HG03520 (cell line): Measurements from ENCODE around the gene JADE2.
"Not testable (repeated sequence)": the region's sequence is repeated elsewhere in the genome, so short reads cannot be mapped to it uniquely, and the experiment has no call there.

Experiments
- ATAC-seq: cut with Tn5 transposase; IDR thresholded peaks from one replicate; pipeline ENCODE4 v1.9.1; 2021; ENCODE audit warnings: mild to moderate bottlenecking, moderate library complexity; ENCODE audit not compliant: unreplicated experiment

The JADE2 gene

DNA sequence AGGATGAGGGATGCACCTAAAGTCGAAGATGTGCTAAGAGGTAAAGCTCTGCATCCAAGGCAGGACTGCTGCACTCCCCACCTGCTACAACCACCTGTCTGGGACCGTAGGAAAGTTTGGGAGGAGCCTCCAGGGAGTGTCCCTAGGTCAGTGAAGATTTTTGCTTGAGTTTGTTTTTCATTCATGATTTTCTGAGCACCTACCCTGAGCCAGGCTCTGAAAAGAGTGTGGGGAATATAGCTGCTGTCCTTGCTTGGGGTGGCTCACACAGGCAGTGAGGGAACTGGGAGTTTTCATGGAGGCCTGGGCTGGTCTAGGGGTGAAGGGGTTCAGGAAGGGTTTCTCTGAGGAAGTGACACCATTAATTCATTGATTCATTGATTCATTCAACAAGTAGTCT lies 58.3 kb downstream of the JADE2 start:
- no peak for ATAC-seq

DNA sequence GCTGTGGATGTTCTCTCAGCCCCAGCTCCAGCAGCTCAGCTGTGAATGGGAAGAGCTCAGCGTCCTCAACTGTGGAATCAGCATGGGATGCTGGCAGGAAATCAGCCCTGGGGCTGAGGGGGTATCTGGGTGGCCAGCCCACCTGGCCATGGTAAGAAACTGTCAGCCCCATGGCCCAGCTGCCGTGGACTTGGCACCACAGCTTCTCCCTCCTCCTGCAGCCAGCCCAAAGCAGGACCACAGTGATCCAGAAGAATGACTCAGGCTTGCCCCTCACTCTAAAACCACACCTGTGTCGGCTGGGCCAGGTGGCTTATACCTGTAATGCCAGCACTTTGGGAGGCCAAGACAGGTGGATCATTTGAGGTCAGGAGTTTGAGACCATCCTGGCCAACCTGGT lies 59.2 kb downstream of the JADE2 start:
- no peak for ATAC-seq

DNA sequence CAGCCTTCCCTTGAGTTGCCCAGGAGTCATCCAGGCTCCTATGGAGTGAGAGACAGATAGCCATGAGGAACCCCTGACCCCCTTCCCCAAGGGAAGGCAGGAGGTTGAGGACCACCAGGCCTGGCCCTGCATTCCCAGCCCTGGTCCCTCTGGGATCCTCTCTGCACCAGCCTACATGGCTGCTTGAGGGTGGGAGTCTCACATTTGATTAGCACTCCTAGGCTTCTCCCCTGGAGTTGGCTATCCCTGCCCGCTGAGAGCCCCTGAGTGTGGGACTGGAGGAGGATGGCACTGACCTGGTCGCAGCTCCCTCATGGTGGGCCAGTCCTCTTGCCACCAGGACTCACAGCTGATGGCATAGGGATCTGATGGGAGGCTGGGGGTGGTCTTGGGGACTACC lies 60.5 kb downstream of the JADE2 start:
- ATAC-seq, result no peak

DNA sequence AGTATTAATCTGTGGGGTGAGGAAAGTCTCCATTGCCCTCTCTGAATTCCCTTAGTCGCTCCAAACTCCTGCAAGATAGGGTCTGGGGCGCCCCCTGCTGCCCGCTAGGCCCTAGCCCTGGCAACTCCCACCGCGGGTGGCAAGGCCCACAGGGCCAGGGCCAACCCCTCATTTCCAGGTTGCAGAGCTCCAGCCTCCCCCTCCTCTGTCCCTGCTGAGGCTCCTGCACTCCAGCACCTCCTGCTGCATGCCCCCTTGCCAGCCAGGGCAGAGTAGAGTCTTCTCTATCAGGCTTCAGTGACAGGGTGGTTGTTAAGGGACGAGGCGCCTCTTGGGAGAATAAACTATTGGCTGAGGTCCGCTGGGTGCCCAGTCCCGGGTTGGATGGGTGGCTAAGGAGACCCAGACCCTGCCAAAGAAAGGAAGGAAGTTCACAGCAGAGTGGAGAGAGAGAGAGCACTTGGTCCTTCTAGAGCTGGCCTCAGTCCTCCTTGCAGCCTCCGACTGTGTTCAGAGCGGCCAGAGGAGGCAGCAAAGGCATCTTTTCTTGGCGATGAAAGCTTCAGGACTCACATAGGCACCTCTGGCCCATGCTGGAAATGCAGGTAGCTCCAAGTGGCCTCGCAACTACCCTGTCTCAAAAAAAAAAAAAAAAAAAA lies 61.5 kb downstream of the JADE2 start:
- peak; percentile 77 for ATAC-seq

DNA sequence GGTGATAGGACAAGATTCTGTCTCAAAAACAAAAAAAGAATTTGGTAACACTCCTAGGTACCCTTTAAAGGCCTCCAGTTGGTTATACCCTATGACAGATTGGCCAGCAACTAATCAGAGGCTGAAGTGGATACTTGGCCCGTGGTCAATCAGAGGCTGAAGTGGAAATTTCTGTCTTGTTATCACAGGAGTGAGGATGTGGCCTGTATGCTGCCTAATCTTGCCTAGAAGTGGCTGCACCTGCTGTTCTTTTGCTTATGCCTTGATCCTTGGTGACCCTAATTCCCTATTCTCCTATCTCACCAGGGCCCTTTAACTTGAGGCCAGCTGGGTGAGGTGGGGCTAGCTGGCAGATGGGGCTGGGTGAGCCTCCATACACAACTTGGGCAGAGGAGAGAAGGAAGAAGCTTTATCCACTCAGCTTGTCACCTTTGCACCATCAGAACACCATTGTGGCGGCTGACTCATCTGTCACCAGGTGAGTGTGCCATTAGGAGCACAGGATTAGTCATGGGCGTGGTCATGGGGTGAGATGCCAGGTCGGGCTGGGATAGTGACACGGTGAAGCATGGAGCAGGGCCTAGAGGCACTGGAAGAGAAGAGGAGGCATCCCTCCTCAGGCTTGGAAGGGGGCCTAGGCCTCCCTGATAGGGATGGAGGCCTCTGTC lies 65.7 kb downstream of the JADE2 start:
- ATAC-seq, result no peak

DNA sequence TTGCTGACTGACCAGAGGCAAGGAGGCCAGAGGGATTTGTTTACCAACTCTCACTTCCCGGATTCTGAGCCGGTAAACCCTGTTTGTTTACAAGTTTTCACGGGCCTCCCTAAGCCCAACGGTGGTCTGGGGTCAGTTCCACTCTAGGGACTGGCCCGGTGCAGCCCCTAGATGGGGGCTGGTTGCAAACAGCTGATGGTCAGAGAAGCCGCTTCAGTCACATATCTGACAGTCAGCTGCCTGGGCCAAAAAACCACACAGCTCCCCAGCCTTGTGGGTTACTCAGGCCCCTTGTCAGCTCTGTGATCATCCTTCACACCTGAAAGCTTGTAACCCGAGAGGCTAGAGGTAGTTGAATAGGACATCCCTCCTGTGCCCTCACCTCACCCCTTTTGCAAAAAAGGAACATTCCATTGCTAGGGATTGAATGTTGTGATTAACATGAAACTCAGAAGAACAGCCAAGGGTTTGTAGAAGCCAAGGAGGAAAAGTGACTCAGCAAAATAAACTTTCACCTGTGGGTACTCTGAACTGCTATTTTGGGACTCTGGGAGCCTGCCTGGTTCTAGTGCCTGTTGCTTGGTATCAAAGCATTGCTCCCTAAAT lies 66.8 kb downstream of the JADE2 start:
- ATAC-seq, result no peak

DNA sequence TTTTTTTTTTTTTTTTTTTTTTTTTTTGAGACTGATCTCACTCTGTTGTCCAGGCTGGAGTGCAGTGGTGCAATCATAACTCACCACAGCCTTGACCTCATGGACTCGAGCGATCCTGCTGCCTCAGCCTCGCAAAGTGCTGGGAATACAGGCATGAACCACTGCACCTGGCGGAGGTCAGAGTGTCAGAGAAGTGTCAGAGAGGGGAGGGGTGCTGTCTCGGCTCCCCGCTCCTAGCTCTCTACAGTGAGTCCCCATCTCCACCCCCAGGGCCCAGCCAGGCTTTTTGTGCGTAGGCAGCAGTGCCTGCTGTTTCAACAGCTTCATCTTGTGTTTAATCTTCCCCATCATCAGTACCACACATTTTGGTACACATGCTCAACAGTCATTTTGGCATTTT lies 68.9 kb downstream of the JADE2 start:
- no peak for ATAC-seq

DNA sequence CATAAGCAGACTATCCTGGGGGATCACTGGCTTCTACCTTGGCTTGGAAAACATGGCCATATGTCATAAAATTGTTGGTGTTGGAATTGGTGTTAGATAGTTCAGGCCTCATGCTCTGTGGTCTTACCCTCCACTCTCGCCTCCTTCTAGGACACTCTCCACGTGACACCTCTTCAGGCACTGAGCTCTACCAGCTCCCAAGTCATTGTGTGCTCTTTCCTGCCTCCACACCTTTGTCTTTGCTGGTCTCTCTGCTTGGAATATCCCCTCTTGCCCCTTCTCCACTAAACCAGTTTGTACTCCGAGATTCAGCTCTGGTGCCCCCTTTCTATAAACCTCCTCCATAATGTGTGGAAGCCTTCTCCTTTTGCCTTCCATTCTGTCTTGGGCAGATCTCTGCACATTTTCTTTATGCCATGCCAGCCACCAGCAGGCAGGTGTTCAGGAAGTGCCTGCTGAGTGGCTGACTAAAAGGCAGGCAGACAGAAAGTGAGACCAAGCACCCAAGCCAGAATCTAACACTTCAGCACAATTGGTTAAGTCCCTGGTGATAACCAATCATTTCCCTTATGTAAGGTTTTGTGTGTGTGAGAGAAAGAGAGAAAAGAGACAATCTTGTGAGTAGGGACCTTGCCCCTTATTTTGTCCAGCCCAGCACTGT lies 69.5 kb downstream of the JADE2 start:
- ATAC-seq, result no peak

DNA sequence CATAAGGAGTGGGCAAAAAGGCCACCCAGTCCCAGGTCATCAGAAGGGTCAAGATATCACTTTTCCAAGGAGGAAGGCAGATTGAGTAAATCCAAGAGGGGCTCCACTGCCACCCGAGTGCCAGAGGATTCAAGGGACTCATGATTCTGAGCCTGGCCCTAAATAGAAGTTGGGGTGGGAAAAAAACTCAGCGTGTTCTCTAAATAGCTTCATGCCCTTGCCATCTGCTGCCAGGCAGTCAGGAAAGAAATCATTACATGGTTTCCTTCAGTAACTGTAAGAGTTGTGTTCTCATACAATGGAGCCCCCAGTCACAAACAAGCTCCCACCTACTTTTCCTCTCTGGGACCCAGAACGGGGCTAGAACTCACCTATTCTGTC lies 70.0 kb downstream of the JADE2 start:
- no peak for ATAC-seq

DNA sequence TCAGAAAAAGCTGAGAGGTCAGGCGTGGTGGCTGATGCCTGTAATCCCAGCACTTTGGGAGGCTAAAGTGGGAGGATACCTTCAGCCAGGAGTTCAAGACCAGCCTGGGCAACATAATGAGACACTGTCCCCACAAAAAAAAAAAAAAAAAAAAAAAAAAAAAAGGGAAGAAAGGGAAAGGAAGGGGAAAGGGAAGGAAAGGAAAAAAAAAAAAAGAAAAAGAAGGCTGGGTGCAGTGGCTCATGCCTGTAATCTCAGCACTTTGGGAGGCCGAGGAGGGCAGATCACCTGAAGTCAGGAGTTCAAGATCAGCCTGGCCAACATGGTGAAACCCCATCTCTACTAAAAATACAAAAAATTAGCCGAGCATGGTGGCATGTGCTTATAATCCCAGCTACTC lies 74.3 kb downstream of the JADE2 start:
- ATAC-seq, result not testable (repeated sequence)

DNA sequence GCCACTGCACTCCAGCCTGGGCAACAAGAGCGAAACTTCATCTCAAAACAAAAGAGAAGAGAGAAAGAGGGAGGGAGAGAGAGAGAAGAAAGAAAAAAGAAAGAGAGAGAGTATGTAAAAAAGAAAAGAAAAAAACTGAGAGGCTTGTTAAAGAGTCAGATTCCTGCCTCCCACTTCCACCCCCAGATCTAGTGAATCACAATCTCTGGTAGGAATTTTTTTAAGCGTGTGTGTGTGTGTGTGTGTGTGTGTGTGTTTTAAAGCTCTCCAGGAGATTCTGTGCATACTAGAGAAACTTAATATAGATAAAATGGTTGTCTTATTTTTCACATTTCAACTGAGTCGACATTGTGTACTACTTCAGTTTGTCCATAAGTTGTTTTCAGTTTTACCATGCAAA lies 75.1 kb downstream of the JADE2 start:
- no peak for ATAC-seq

DNA sequence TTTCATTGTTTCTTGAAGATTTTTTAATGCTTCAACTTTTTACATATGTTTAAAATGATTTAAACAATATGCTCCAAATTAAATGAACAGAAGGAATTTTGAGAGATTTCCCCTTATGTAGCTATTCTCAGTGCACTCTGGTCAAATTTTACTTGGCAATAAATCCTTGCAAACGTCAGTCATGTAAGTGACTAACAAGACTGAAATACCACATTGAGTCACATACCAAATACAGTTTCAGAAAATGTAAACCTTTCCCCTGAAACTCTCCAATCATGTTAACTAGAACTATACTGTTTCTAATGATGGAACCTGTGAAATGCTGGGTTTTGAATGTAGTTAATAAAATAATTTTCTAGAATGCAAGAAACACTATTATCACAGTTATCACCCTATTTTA lies 77.6 kb downstream of the JADE2 start:
- ATAC-seq, result no peak

DNA sequence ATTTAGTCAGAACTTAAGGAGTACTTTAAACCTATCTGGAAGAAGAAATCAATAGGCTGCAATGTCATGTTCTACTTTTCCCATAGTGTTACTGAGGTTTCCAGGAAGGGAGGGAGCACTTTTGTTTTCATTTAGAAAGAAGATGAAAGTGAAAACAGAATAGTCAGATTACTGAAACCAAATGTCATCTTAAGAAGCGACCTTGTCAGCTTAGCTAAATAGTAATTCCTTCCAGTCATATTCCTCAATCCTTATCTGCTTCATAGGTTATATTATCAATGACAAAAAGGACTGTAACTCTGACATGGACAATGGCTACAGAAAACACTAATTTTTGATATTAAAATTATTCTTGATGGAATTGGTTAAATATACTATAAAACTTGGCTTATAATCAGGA lies 79.4 kb downstream of the JADE2 start:
- ATAC-seq, result no peak

DNA sequence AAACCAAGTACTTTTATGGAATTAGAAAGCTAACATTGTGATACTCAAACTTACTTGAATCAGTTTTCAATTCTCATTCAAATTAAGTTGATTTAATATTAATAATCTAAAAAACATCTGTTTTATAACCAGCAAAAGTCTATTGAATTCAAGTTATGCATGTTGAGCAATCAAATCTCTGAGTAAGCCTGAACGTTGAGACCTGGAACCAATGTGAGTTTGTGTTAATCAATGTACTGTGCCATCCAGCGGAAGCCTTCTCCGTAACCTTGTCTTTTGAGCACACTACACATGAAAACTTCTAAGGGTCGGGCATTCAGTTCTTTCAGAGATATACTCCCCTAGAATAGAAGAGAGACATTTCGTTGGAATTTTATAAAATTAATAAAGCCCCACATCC lies 81.3 kb downstream of the JADE2 start:
- ATAC-seq, result no peak

DNA sequence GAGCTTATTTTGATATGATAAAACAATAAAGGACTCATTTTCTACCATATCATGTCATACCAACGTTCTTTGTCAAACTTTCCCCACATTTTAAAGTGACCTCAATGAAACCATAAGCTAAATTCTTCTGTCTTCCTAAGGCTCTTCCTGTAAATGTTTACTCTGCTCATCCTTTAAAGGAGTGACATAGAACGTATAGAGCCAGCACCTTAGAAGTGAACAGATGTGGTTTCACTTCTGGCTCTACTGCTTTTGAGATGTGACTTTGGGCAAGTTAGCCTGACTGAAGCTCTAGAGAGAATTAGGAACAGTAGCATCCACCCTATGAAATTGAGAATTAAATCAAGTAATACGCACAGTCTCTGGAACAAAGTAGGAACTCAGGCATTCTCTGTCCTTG lies 83.1 kb downstream of the JADE2 start:
- no peak for ATAC-seq

DNA sequence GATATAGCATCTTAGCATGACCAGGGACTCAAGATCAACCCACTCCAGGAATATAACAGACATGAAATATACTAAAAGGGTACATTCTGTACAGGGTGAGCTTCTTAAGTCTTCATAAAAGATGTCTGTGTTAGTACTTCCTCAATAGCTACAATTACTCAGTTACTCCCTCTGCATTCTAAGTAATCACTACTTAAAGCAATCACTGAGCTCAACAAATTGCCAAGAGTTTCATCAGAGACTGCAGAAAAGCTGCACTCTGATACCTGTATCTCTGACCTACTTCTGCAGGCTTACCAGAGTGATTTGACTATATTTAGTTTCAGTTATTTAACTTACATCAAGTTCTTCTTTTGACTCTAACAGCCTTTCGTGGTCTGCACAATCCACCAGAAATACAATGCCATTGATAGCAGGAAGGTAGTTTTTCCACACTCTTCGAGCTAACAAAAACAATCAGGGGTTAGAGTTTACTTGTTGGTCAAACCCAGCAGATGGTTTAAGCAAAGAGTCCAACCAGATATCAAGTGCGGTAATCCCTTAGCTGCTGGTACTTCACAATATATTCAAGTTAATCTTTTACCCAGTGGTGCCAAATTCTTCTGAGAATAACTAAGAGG lies 83.9 kb downstream of the JADE2 start:
- ATAC-seq, result peak; percentile 67

DNA sequence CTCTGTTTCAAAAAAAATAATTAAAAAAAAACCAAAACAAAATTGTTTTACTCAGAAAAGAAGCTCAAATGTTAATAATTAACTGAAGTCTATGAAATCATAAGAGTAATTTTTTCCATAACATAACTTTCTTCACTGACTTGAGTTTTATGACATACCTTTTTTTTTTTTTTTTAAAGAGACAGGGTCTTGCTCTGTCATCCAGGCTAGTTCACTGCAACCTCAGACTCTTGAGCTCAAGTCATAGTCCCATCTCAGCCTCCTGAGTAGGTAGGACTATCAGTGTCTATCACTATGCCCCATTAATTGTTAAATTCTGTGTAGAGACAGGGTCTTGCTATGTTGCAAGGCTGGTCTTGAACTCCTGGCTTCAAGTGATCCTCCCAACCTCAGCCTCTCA lies 85.3 kb downstream of the JADE2 start:
- no peak for ATAC-seq

DNA sequence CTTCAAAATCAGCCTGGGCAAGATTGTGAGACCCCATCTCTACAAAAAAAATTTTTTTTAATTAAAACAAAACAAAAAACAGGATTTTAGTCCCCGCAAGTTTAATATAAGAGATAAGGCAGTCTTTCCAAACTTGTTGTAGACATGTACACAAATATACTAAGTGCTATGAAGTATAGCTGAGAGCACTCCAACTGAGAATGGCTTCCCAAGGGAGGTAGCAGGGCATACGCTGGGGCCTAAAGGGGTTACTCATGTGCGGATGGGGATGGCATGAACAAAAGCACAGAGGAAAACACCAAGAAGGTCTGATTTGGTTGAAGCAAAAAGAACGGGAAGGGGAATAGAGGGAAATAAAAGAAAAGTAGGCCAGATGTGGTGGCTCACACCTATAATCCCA lies 86.0 kb downstream of the JADE2 start:
- ATAC-seq, result no peak

DNA sequence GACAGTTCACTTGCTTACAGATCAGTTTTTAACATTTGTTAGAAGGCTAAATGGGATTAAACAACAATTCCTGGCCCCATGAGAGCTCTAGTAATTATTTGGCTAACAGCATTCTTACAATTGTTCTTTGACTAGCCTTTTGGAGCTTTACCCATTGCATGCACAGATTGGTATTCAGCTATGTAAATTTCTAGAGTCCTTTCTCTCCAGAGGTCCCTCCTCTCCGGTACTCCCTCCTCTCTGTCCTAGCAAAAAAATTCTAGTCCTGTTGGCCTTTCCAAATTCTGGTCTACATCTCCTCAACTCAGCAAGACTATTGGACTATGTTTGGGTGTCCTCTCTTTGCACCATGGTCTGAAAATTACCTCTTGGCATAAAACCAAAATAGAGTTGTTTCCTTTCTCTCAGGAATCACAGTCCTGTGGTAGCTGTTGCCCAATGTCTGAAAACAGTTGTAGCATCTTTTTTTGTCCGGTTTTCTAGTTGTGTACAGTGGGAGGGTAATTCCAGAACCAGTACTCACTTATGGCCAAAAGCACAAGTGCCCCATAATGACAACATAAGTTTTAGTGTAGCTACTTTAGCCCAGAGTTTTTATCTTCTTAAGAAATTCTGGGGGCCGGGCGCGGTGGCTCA lies 89.1 kb downstream of the JADE2 start:
- no peak for ATAC-seq

DNA sequence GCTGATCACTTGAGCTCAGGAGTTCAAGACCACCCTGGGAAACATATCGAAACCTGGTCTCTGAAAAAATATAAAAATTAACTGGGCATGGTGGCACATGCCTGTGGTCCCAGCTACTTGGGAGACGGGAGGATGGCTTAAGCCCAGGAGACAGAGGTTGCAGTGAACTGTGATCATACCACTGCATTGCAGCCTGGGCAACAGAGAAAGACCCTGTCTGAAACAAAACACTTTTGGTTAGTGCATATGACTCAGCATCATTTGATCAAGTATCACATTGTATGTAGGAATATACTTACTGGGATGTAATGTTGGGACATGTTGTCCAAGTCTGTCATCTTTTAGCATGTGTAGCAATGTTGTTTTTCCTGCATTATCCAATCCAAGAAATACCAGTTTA lies 95.2 kb downstream of the JADE2 start:
- no peak for ATAC-seq

DNA sequence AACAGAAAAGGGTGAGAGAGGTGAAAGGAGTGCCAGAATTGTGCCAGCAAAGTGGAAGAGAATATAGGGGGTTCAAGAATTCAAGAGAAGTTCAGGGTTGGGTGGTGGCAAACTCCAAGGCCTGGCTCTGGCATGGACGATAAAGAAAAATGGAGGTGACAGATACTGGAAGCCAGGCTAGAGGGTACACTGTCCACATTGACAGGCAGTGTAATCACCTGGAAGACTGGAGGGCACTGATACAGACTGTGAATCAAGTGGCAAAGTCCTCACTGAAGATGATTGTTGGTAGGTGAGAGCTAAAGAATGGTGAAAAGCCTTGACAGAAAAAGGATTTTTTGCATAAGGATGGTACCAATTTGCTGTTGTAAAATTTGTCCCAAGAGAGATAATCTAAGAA lies 100.1 kb downstream of the JADE2 start:
- no peak for ATAC-seq
